Measurements from ENCODE around the gene MFSD8. TPM values are rescaled to one million over a fixed set of nuclear protein-coding genes. Genes with fewer than 3 reads are reported as not detected.
"Not testable (repeated sequence)": the region's sequence is repeated elsewhere in the genome, so short reads cannot be mapped to it uniquely, and the experiment has no call there.

Gene MFSD8
- total RNA-seq, 1 donor from 2014 or later, result 12.3 TPM

GRCh38 chr4:127975121-127975770, 10.3 kb upstream of the MFSD8 start:
- Histone ChIP-seq H3K9me3 (replicated peaks) (peaks cover 9% of the 10 kb centered on the region), H3K27ac (replicated peaks) (no peak overlapping the region), H3K4me1 (peaks cover 28% of the 10 kb centered on the region), H3K4me3 (no peak overlapping the region), H3K27me3 (ENCODE audit: low read depth) (no peaks in the 10 kb centered on the region), H3K36me3 (peaks cover 21% of the 10 kb centered on the region)
- TF ChIP-seq CTCF (IDR thresholded peaks at IDR 0.05; ENCODE audit: borderline replicate concordance), result no peak
- intact Hi-C loops (cut with micrococcal nuclease), result no loop called here
- DNase-seq, result no peak

- peaks cover 13% of the 10 kb centered on the region for H3K36me3 ChIP-seq
- H3K9me3 ChIP-seq (replicated peaks); H3K4me3 ChIP-seq; H3K27me3 ChIP-seq (ENCODE audit: low read depth); intact Hi-C loops (cut with micrococcal nuclease); DNase-seq: not testable (repeated sequence)
- H3K27ac ChIP-seq (replicated peaks), result peak overlapping the region; percentile 36
- H3K4me1 ChIP-seq, result peaks cover 68% of the 10 kb centered on the region
Measured at GRCh38 chr4:127970925-127971324, 6.0 kb upstream of the MFSD8 start.

- no peak for DNase-seq
- H3K27me3 ChIP-seq (ENCODE audit: low read depth), result no peaks in the 10 kb centered on the region
- H3K36me3 ChIP-seq, result peaks cover 5% of the 10 kb centered on the region
- intact Hi-C loops (cut with micrococcal nuclease), result no loop called here
- H3K4me3 ChIP-seq, result peak overlapping the region; percentile 7
- H3K9me3 ChIP-seq (replicated peaks), result no peaks in the 10 kb centered on the region
- no peak for TF ChIP-seq CTCF (IDR thresholded peaks at IDR 0.05; ENCODE audit: borderline replicate concordance)
- no peak overlapping the region for H3K27ac ChIP-seq (replicated peaks)
- peaks cover 78% of the 10 kb centered on the region for H3K4me1 ChIP-seq
Measured at GRCh38 chr4:127968586-127968985, 3.6 kb upstream of the MFSD8 start.

- intact Hi-C loops (cut with micrococcal nuclease), result no loop called here
- no peaks in the 10 kb centered on the region for H3K27me3 ChIP-seq (ENCODE audit: low read depth)
Measured at GRCh38 chr4:127967141-127967775, 2.3 kb upstream of the MFSD8 start.

GRCh38 chr4:127965803-127966175, 816 bp upstream of the MFSD8 start:
- Histone ChIP-seq H3K36me3 (no peaks in the 10 kb centered on the region), H3K4me3 (peak overlapping the region; percentile 72), H3K27ac (replicated peaks) (peak overlapping the region; percentile 94), H3K4me1 (peaks cover 76% of the 10 kb centered on the region), H3K27me3 (ENCODE audit: low read depth) (no peaks in the 10 kb centered on the region), H3K9me3 (replicated peaks) (no peaks in the 10 kb centered on the region)
- peak; percentile 32 for DNase-seq
- intact Hi-C loops (cut with micrococcal nuclease), result no loop called here
- no peak for TF ChIP-seq CTCF (IDR thresholded peaks at IDR 0.05; ENCODE audit: borderline replicate concordance)

More at GRCh38 chr4:127967141-127967775, 2.3 kb upstream of the MFSD8 start:
- no peak overlapping the region for H3K4me3 ChIP-seq
- DNase-seq, result no peak
- no peak for TF ChIP-seq CTCF (IDR thresholded peaks at IDR 0.05; ENCODE audit: borderline replicate concordance)
- H3K36me3 ChIP-seq, result no peaks in the 10 kb centered on the region
- H3K9me3 ChIP-seq (replicated peaks), result no peaks in the 10 kb centered on the region
- H3K27ac ChIP-seq (replicated peaks), result no peak overlapping the region
- H3K4me1 ChIP-seq, result peaks cover 86% of the 10 kb centered on the region

- DNase-seq; H3K27me3 ChIP-seq (ENCODE audit: low read depth); H3K36me3 ChIP-seq; H3K9me3 ChIP-seq (replicated peaks); intact Hi-C loops (cut with micrococcal nuclease): not testable (repeated sequence)
- peak overlapping the region; percentile 94 for H3K27ac ChIP-seq (replicated peaks)
- H3K4me3 ChIP-seq, result peak overlapping the region; percentile 72
- peaks cover 67% of the 10 kb centered on the region for H3K4me1 ChIP-seq
Measured at GRCh38 chr4:127964426-127965061, 429 bp downstream of the MFSD8 start.

GRCh38 chr4:127963633-127964398, 1.2 kb downstream of the MFSD8 start:
- Histone ChIP-seq H3K4me3 (peak overlapping the region; percentile 72), H3K4me1 (peaks cover 60% of the 10 kb centered on the region), H3K27ac (replicated peaks) (peak overlapping the region; percentile 94)
- DNase-seq; intact Hi-C loops (cut with micrococcal nuclease); H3K9me3 ChIP-seq (replicated peaks); H3K36me3 ChIP-seq; H3K27me3 ChIP-seq (ENCODE audit: low read depth): not testable (repeated sequence)

Measured in left ventricle myocardium inferior (tissue), 1 donor.